K562 (cell line): ENCODE results near the gene DAGLA. TPM values are rescaled to one million over a fixed set of nuclear protein-coding genes. Genes with fewer than 3 reads are reported as not detected.
A peak's percentile ranks its signal among the peaks of the same experiment; 100 is the strongest.

ENCODE experiments used
- ATF1 ChIP-seq, 2 experiments: fragments of 450-650 bp in 1 of 2; IDR thresholded peaks; 2 replicates each; pipeline ENCODE4 v1.6.1; 2016; ENCODE audit warnings: missing compliant biosample characterization in 1 of 2, missing genetic modification characterization in 1 of 2
- CHCHD3 ChIP-seq: fragments of 250-450 bp; sonication (Bioruptor Pico); IDR thresholded peaks from 2 replicates; pipeline ENCODE4 v2.1.2; 2022; ENCODE audit warnings: mild to moderate bottlenecking
- ELF1 ChIP-seq: fragments of 200-800 bp; sonication (Bioruptor generic); IDR thresholded peaks from 2 replicates; pipeline ENCODE4 v1.6.1; 2016; ENCODE audit warnings: missing genetic modification characterization, missing compliant biosample characterization
- ETV1 ChIP-seq: fragments of 450-650 bp; conservative IDR thresholded peaks from 2 replicates; pipeline ENCODE4 v1.6.1; 2016; ENCODE audit warnings: missing genetic modification characterization, control low read depth, low read depth, missing compliant biosample characterization
- HDAC8 ChIP-seq: fragments of 450-650 bp; IDR thresholded peaks from 2 replicates; pipeline ENCODE4 v1.6.1; 2016; ENCODE audit warnings: mild to moderate bottlenecking, missing genetic modification characterization, moderate library complexity, missing compliant biosample characterization
- HOXB6 ChIP-seq: fragments of 250-450 bp; sonication (Bioruptor Pico); IDR thresholded peaks from 2 replicates; pipeline ENCODE4 v1.5.1; 2022; ENCODE audit warnings: mild to moderate bottlenecking, borderline replicate concordance
- NCOA1 ChIP-seq: fragments of 450-650 bp; IDR thresholded peaks from 2 replicates; pipeline ENCODE4 v1.6.1; 2016; ENCODE audit warnings: low read depth
- RFX1 ChIP-seq: fragments of 450-650 bp; IDR thresholded peaks from 2 replicates; pipeline ENCODE4 v1.6.1; 2016; ENCODE audit warnings: mild to moderate bottlenecking, moderate library complexity
- SIX5 ChIP-seq, 2 experiments: IDR thresholded peaks; 2 replicates each; pipeline ENCODE4 v1.6.1; 2011; ENCODE audit warnings: low read length in 2 of 2, borderline replicate concordance in 1 of 2, low read depth in 1 of 2, mild to moderate bottlenecking in 1 of 2, moderate library complexity in 1 of 2; ENCODE audit not compliant: insufficient read depth in 1 of 2
- TEAD1 ChIP-seq, 2 experiments: fragments of 450-650 bp in 1 of 2; sonication (generic) in 1 of 2; formaldehyde crosslinking; IDR thresholded peaks; 2 replicates each; pipeline versions ENCODE4 v1.4.0 to v1.8.0; 2020 to 2022; ENCODE audit warnings: mild to moderate bottlenecking in 2 of 2, missing genetic modification reagents in 1 of 2
- TGIF2 ChIP-seq: sonication (generic); formaldehyde crosslinking; IDR thresholded peaks from 2 replicates; pipeline ENCODE4 v1.8.1; 2022; ENCODE audit warnings: mild to moderate bottlenecking, missing genetic modification reagents, moderate library complexity
- polyA plus RNA-seq, 8 experiments: library from polyadenylated mRNA; depleted of rRNA in 4 of 8; stranded (reverse) in 5 of 8; unstranded in 3 of 8; fragments of >200 nt; fragmentation: Nextera tagmentation in 2 of 8; fragmentation: Illumina TruSeq in 1 of 8; extraction: Ambion mirVana in 2 of 8; extraction: Trizol in 1 of 8; gene quantifications; 2 replicates each; pipeline versions ENCODE4 v1.2.1 to v1.2.3, GENCODE V29; 2011 to 2014; ENCODE audit warnings: inconsistent platforms in 1 of 8, missing spikeins in 1 of 8
- total RNA-seq, 7 experiments: library from RNA; depleted of rRNA in 6 of 7; stranded (reverse); fragments of >200 nt in 6 of 7; fragmentation: Illumina TruSeq in 2 of 7; extraction: Trizol in 2 of 7; gene quantifications; 2 replicates each; pipeline versions ENCODE4 v1.2.1 to v1.2.3, GENCODE V29; 2011 to 2021; ENCODE audit warnings: low replicate concordance in 1 of 7
- TF ChIP-seq, protein P1 (sequence below): sonication (generic); formaldehyde crosslinking; IDR thresholded peaks from 2 replicates; pipeline ENCODE4 v1.8.0; 2022; ENCODE audit warnings: mild to moderate bottlenecking, missing genetic modification reagents
- TF ChIP-seq, protein P2 (sequence below), 2 experiments: fragments of 200-800 bp in 1 of 2; sonication (Bioruptor generic) in 1 of 2; sonication (generic) in 1 of 2; formaldehyde crosslinking in 1 of 2; IDR thresholded peaks in 1 of 2; conservative IDR thresholded peaks in 1 of 2; 2 replicates each; pipeline versions ENCODE4 v1.5.0 to v1.6.1; 2016 to 2020; ENCODE audit warnings: missing compliant biosample characterization in 1 of 2, missing genetic modification characterization in 1 of 2, missing genetic modification reagents in 1 of 2
- TF ChIP-seq, protein P3 (sequence below): IDR thresholded peaks from 2 replicates; pipeline ENCODE4 v1.6.1; 2011; ENCODE audit warnings: borderline replicate concordance, low read depth, mild to moderate bottlenecking, moderate library complexity, low read length; ENCODE audit not compliant: insufficient read depth, poor library complexity, severe bottlenecking
- TF ChIP-seq, protein P4 (sequence below), 2 experiments: fragments of 450-650 bp; IDR thresholded peaks; 2 replicates each; pipeline ENCODE4 v1.6.1; 2018; ENCODE audit warnings: mild to moderate bottlenecking in 2 of 2, low read depth in 1 of 2; ENCODE audit not compliant: partially characterized antibody in 2 of 2

DAGLA gene
- total and polyA plus RNA-seq, 9 of the 15 experiments (the other 6 are each of a cell fraction or from before 2014, with no cell fraction given) = 0.03 to 0.16 (median 0.04) TPM; not detected in 4

DNA sequence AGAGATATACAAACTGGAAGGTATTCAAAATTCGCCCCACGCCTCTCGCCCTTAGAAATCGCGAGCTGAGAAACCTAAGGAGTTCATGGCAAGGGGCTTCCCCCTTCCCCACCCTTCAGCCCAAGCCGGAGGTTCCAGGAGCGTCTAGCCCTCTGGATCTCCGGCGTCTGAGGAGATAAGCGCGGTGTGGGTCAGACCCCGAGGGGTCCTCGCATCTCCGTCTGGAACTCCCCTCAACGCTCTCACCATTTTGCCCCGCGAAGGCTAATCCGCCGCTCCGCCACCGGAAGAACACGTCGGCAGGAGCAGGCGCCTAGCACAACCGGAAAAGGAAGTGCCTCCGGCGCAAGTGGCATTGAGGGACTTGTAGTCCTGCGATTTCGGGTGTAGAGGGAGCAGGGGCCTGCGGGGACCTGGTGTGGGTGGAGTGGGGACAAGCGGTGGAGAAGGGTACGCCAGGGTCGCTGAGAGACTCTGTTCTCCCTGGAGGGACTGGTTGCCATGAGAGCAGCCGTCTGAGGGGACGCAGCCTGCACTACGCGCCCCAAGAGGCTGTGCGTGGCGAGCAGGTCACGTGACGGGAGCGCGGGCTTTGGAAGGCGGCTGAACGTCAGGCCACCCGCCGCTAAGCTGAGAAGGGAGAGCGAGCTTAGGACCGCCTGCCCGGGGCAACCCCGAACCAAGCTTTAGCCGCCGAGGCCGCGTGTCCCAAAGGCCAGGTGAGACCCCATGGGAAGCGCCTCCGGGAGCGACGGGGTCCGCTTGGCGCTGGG, 112.3 kb downstream of the DAGLA start, which contains the start of the genes FEN1 and TMEM258 (continued):
- peak; percentile 79; the same call in 1 of the 2 replicates for TF ChIP-seq TGIF2 (CRISPR knock-in tag)
- TF ChIP-seq NCOA1 = peak; percentile 77; the same call in 1 of the 2 replicates
- 0 out of 2 replicates have a peak, but pooled peaks have one; percentile 28 for TF ChIP-seq HDAC8 (tag)
- TF ChIP-seq, protein P1, sequence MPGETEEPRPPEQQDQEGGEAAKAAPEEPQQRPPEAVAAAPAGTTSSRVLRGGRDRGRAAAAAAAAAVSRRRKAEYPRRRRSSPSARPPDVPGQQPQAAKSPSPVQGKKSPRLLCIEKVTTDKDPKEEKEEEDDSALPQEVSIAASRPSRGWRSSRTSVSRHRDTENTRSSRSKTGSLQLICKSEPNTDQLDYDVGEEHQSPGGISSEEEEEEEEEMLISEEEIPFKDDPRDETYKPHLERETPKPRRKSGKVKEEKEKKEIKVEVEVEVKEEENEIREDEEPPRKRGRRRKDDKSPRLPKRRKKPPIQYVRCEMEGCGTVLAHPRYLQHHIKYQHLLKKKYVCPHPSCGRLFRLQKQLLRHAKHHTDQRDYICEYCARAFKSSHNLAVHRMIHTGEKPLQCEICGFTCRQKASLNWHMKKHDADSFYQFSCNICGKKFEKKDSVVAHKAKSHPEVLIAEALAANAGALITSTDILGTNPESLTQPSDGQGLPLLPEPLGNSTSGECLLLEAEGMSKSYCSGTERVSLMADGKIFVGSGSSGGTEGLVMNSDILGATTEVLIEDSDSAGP (CRISPR knock-in tag) = peak; percentile 47; the same call in 1 of the 2 replicates
- TF ChIP-seq TEAD1 (CRISPR knock-in tag; IDR thresholded peaks at IDR 0.05) = peak; percentile 35 to 52; a peak in 2 of 4 replicates
- TF ChIP-seq, protein P2, sequence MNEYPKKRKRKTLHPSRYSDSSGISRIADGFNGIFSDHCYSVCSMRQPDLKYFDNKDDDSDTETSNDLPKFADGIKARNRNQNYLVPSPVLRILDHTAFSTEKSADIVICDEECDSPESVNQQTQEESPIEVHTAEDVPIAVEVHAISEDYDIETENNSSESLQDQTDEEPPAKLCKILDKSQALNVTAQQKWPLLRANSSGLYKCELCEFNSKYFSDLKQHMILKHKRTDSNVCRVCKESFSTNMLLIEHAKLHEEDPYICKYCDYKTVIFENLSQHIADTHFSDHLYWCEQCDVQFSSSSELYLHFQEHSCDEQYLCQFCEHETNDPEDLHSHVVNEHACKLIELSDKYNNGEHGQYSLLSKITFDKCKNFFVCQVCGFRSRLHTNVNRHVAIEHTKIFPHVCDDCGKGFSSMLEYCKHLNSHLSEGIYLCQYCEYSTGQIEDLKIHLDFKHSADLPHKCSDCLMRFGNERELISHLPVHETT (CRISPR knock-in tag; conservative IDR thresholded peaks at IDR 0.05 in 1 of 2, IDR thresholded peaks at IDR 0.05 in 1 of 2) = peak in 1 of 2 experiments; percentile 70; a peak in 2 of 4 replicates
- no peak; the same call in 1 of the 2 replicates for TF ChIP-seq ATF1 (CRISPR knock-in tag; IDR thresholded peaks at IDR 0.05)
- TF ChIP-seq ATF1 (tag; IDR thresholded peaks at IDR 0.05) = peak; percentile 91
- peak; percentile 96 for TF ChIP-seq ELF1 (tag)
- TF ChIP-seq, protein P3, sequence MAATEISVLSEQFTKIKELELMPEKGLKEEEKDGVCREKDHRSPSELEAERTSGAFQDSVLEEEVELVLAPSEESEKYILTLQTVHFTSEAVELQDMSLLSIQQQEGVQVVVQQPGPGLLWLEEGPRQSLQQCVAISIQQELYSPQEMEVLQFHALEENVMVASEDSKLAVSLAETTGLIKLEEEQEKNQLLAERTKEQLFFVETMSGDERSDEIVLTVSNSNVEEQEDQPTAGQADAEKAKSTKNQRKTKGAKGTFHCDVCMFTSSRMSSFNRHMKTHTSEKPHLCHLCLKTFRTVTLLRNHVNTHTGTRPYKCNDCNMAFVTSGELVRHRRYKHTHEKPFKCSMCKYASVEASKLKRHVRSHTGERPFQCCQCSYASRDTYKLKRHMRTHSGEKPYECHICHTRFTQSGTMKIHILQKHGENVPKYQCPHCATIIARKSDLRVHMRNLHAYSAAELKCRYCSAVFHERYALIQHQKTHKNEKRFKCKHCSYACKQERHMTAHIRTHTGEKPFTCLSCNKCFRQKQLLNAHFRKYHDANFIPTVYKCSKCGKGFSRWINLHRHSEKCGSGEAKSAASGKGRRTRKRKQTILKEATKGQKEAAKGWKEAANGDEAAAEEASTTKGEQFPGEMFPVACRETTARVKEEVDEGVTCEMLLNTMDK = peak; percentile 14
- peak in 1 of 2 experiments; percentile 65; a peak in 3 of 4 replicates for TF ChIP-seq SIX5 (IDR thresholded peaks at IDR 0.05; ENCODE audit: borderline replicate concordance in 1 of 2, insufficient read depth in 1 of 2, low read depth in 1 of 2, low read length in 2 of 2)
- TF ChIP-seq CHCHD3 (CRISPR knock-in tag) = no peak
- no peak for TF ChIP-seq HOXB6 (CRISPR knock-in tag)
- TF ChIP-seq, protein P4, sequence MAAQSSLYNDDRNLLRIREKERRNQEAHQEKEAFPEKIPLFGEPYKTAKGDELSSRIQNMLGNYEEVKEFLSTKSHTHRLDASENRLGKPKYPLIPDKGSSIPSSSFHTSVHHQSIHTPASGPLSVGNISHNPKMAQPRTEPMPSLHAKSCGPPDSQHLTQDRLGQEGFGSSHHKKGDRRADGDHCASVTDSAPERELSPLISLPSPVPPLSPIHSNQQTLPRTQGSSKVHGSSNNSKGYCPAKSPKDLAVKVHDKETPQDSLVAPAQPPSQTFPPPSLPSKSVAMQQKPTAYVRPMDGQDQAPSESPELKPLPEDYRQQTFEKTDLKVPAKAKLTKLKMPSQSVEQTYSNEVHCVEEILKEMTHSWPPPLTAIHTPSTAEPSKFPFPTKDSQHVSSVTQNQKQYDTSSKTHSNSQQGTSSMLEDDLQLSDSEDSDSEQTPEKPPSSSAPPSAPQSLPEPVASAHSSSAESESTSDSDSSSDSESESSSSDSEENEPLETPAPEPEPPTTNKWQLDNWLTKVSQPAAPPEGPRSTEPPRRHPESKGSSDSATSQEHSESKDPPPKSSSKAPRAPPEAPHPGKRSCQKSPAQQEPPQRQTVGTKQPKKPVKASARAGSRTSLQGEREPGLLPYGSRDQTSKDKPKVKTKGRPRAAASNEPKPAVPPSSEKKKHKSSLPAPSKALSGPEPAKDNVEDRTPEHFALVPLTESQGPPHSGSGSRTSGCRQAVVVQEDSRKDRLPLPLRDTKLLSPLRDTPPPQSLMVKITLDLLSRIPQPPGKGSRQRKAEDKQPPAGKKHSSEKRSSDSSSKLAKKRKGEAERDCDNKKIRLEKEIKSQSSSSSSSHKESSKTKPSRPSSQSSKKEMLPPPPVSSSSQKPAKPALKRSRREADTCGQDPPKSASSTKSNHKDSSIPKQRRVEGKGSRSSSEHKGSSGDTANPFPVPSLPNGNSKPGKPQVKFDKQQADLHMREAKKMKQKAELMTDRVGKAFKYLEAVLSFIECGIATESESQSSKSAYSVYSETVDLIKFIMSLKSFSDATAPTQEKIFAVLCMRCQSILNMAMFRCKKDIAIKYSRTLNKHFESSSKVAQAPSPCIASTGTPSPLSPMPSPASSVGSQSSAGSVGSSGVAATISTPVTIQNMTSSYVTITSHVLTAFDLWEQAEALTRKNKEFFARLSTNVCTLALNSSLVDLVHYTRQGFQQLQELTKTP (IDR thresholded peaks at IDR 0.05; ENCODE audit: low read depth in 1 of 2, partially characterized antibody in 2 of 2) = peak; percentile 92 to 99
- peak; percentile 67; the same call in 1 of the 2 replicates for TF ChIP-seq RFX1
- peak; percentile 83 for TF ChIP-seq ETV1 (tag)
